ENCODE measurements around the gene RNF220. TPM values are rescaled to one million over a fixed set of nuclear protein-coding genes. Genes with fewer than 3 reads are reported as not detected.

RNF220 gene
- total RNA-seq, 1 experiment from 2014 or later = 128 TPM

- H3K27ac Mint-ChIP-seq = no peak overlapping the region
- DNase-seq (ENCODE audit: low spot score) (no peak), ATAC-seq (no peak)
- peaks cover 14% of the 10 kb centered on the region for H3K27me3 Mint-ChIP-seq (ENCODE audit: low read depth)
- ChIA-PET POLR2A (no interaction called here), CTCF (interaction anchor here (1.0 to 1.6 kb wide), 4 partner anchors 14 to 172 kb away, joined by 3 to 4 read pairs (median 3); no protein-coding TSS in a partner anchor)
- no peak overlapping the region for H3K4me3 Mint-ChIP-seq
- no peak for TF ChIP-seq ZNF281 (CRISPR knock-in tag; IDR thresholded peaks at IDR 0.05)
- no peak for TF ChIP-seq FOXP4 (CRISPR knock-in tag; IDR thresholded peaks at IDR 0.05)
- TF ChIP-seq MLX (CRISPR knock-in tag; IDR thresholded peaks at IDR 0.05) = no peak
- TF ChIP-seq ATF6 (CRISPR knock-in tag; IDR thresholded peaks at IDR 0.05) = no peak
- no peak for TF ChIP-seq NR1H2 (CRISPR knock-in tag; IDR thresholded peaks at IDR 0.05)
- no peak for TF ChIP-seq ATF2 (CRISPR knock-in tag; IDR thresholded peaks at IDR 0.05; ENCODE audit: borderline replicate concordance, low read depth)
- no peak for TF ChIP-seq USF2 (CRISPR knock-in tag; IDR thresholded peaks at IDR 0.05)
- no peak for TF ChIP-seq AR (CRISPR knock-in tag; IDR thresholded peaks at IDR 0.05)
- TF ChIP-seq ATF1 (CRISPR knock-in tag; IDR thresholded peaks at IDR 0.05) = no peak
- no peak for TF ChIP-seq PRDM15 (CRISPR knock-in tag; IDR thresholded peaks at IDR 0.05)
- TF ChIP-seq TEAD1 (CRISPR knock-in tag; IDR thresholded peaks at IDR 0.05) = no peak
- TF ChIP-seq AFF4 (CRISPR knock-in tag; IDR thresholded peaks at IDR 0.05; ENCODE audit: borderline replicate concordance) = no peak
- TF ChIP-seq PREB (CRISPR knock-in tag; IDR thresholded peaks at IDR 0.05; ENCODE audit: borderline replicate concordance) = no peak
- no peaks in the 10 kb centered on the region for H3K9me3 Mint-ChIP-seq
- H3K36me3 Mint-ChIP-seq = peaks cover 3% of the 10 kb centered on the region; the same call in 1 of the 2 replicates
- H3K4me1 Mint-ChIP-seq = peaks cover 43% of the 10 kb centered on the region
Observed at GRCh38 chr1:44549510-44549909, 144.5 kb downstream of the RNF220 start.

All from WTC11 (cell line).